OCI-M2 (cell line): ENCODE results near the gene RPL18A.
"Not testable (repeated sequence)": the region's sequence is repeated elsewhere in the genome, so short reads cannot be mapped to it uniquely, and the experiment has no call there.

Source experiments
- DNase-seq: peaks from one replicate; lab custom pipeline; 2025; ENCODE audit not compliant: unreplicated experiment; lab: John Stamatoyannopoulos, UW

The RPL18A gene

GRCh38 chr19:17866312-17866963, 6.7 kb downstream of the RPL18A start:
- DNase-seq: no peak

DNA sequence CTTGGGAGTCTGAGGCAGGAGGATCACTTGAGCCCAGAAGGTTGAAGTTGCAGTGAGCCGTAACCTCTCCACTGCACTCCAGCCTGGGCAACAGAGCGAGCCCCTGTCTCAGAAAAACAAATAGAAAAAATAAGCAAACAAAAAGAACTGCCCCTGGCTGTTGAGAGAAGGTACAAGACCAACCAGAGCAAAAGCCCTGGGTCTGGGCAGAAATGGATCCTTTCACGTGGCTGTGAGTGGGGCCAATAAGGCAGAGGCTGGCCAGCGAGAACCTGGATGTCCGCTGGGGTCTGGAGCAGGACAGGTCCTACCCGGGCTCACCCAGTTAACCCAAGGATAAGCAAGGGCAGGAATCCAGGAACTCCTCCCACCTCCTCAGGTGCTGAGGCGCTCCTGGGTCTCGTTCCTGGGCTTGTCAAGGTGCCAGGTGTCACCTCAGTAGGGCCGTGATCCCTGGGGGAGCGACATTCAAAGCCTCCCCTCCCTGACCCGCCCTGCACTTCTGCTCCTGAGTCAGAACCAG, 7.3 kb downstream of the RPL18A start:
- DNase-seq: no peak

DNA sequence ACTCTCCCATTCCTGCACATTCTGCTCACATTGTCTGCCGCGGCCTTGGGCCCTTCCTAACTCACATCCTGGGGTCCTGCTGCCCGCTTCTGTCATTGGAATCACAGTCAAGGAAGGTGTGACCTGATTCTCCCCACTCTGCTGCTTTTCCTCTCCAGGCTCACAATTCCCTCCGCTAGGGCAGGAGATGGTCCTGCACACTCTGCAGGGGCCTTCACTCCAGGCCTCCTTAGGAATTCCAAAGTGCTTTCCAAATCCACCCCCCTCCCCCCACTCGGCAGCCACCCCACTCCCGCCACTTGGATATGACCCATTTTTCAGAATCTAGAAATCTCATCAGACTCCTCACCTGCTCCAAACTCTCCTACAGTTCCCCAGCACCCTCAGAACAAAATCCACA, 9.0 kb downstream of the RPL18A start:
- no peak for DNase-seq

DNA sequence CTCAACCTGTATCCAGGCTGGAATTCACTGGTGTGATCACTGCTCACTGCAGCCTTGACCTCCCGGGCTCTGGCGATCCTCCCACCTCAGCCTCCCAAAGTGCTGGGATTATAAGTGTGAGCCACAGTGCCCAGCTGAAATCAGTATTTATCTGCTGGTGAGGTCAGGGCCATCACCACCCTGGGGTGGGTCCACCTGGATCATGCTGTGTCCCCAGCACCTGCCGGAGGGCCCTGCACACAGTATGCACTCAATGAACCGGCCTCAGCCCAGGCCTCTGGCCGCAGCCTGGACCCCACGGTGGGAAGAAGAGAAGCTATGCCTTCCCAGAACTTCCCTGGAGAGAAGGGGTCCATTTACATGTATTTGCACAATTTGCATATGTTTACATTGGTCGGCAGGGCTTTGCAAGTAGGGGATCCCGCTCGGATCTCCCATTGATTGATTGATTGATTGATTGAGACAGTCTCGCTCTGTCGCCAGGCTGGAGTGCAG, 9.5 kb downstream of the RPL18A start:
- no peak for DNase-seq

DNA sequence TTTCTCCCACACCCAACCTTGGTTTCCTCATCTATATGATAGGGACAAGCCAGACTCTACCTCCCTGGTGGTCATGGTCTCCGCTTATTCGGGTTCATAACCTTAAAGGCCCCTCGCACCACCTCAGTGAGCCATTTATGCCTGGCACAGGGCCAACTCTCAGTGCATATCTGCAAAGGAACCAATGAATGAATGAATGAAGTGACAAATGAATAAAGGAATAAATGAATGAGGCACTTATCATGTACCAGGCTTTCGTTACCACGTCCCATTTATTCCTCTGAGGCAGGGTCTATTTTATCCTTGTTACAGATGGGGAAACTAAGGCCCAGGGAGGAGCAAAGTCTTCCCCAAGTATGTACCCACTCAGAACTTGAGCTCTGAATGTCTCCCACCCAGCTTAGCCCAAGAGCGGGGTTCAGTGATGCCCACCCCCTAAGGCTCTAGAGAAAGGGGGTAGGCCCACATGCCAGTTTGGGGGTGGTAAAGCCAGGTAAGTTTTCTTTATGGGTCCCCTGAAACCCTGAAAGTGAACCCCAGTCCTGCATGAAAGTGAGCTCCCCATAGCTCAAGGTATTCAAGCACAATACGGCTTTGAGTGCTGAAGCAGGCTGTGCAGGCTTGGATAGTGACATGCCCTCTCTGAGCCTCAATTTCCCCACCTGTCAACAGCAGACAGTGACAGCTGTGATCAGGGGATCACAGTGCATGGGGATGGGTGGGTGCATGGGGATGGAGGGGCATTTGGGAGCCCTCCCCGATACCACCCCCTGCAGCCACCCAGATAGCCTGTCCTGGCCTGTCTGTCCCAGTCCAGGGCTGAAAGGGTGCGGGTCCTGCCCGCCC, 11.5 kb downstream of the RPL18A start:
- DNase-seq: no peak

GRCh38 chr19:17871878-17872250, 12.2 kb downstream of the RPL18A start, which contains the start of gene SLC5A5:
Gene SLC5A5, plus strand, starts transcription at chr19:17871945. Its CDS starts 375 bp downstream, at chr19:17872320.
- no peak for DNase-seq

DNA sequence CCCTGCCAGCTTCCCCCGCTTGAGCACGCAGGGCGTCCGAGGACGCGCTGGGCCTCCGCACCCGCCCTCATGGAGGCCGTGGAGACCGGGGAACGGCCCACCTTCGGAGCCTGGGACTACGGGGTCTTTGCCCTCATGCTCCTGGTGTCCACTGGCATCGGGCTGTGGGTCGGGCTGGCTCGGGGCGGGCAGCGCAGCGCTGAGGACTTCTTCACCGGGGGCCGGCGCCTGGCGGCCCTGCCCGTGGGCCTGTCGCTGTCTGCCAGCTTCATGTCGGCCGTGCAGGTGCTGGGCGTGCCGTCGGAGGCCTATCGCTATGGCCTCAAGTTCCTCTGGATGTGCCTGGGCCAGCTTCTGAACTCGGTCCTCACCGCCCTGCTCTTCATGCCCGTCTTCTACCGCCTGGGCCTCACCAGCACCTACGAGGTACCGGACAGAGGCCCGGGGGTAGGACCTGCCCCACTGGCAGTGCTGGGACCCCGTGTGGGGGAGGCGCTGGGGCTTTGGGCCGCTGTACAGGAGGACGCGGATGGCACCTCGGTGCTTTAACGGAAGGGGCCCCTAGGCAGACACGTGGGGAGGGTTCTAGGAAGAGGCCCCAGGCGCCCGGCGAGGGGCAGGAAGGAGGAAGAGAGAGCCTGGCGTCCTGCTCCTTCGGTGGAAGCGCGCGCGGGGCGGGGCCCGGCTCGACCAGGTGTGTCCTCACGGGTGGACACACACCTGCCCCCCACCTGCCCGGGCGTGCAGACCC, 12.7 kb downstream of the RPL18A start:
- no peak for DNase-seq

- DNase-seq: no peak
Measured at GRCh38 chr19:17873786-17874757, 14.4 kb downstream of the RPL18A start.

- no peak for DNase-seq
Measured at GRCh38 chr19:17874758-17875135, 15.0 kb downstream of the RPL18A start.

GRCh38 chr19:17877696-17878095, 18.0 kb downstream of the RPL18A start:
- DNase-seq: no peak

DNA sequence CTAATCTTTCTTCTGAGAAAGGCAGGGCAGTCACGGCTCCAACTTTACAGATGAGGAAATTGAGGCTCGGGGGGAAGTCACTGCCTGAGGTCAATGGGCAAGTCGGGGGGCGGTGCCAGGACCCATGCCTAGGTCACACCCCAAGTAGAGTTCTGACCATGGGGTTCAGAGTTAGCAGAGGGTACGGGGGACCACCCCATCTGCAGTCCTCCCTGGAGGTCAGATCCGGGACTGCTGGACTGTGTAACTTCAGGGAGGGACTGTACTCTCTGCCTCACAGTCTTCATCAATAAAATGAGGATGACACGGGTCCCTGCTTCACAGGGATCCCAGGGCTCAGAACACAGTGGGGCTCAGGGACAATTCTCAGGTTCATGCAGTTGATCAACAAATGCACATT, 19.8 kb downstream of the RPL18A start:
- DNase-seq: no peak

DNA sequence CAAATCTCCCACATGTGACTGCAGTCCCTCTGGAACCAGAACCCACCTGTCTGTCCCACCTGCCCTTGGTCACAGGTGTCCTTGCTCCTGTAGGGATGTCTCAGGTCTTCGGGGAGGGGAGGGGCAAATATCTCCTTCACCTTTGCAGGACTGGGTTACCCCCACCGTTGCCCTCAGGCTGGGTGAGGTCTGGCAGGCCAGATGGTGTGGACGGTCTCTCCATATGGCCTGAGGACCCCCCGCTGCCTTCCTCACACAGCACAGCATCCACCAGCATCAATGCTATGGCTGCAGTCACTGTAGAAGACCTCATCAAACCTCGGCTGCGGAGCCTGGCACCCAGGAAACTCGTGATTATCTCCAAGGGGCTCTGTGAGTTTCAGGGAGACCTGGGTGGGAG, 22.0 kb downstream of the RPL18A start:
- DNase-seq: no peak

DNA sequence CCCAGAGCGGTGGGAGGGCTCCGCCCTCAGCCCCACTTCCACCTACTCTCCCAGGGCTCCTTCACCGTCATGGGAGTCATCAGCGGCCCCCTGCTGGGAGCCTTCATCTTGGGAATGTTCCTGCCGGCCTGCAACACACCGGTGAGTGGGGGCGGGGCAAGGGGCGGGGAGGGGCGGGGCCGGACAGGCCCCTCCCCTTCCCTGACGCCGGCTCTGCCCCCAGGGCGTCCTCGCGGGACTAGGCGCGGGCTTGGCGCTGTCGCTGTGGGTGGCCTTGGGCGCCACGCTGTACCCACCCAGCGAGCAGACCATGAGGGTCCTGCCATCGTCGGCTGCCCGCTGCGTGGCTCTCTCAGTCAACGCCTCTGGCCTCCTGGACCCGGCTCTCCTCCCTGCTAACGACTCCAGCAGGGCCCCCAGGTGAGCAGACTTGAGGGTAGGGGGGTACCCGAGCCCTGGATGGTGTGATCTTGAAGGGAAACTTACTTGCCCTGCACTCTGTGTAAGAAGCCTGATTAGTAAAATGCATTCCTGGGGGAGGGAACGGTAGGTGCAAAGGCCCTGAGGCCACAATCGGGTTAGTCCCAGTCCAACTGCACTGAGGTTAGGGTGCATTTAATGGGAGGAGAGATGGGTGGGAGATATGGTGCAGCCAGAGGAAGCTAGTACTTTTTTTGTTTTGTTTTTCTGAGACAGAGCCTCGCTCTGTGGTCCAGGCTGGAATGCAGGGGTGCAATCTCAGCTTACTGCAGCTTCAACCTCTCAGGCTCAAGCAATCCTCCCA, 24.1 kb downstream of the RPL18A start:
- DNase-seq: no peak

DNA sequence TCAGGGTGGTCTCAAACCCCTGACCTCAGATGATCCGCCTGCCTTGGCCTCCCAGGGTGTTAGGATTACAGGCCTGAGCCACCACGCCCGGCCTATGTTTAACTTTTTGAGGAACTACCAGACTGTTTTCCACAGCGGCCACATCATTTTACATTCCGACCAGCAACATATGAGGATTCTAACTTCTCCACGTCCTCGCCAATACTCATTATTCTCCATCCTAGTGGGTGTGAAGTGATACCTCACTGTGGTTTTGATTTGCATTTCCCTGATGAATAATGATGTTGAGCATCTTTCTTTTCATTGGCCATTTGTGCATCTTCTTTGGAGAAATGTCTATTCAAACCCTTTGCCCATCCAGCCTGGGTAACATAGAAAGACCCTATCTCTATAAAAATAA, 26.8 kb downstream of the RPL18A start:
- DNase-seq: no peak

GRCh38 chr19:17887221-17887620, 27.5 kb downstream of the RPL18A start:
- not testable (repeated sequence) for DNase-seq

DNA sequence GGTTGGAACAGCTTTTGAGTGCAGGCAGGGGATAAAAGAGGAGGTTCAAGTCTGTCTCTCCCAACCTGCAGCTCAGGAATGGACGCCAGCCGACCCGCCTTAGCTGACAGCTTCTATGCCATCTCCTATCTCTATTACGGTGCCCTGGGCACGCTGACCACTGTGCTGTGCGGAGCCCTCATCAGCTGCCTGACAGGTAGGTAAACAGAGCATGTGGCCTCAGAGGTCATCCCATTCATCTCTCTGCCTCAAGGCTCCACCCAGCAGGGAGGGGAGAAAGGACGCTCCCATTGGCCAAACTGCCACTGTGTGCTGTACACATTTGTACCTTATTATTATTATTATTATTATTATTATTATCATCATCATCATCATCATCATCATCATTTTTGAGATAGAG, 28.6 kb downstream of the RPL18A start:
- DNase-seq: no peak

DNA sequence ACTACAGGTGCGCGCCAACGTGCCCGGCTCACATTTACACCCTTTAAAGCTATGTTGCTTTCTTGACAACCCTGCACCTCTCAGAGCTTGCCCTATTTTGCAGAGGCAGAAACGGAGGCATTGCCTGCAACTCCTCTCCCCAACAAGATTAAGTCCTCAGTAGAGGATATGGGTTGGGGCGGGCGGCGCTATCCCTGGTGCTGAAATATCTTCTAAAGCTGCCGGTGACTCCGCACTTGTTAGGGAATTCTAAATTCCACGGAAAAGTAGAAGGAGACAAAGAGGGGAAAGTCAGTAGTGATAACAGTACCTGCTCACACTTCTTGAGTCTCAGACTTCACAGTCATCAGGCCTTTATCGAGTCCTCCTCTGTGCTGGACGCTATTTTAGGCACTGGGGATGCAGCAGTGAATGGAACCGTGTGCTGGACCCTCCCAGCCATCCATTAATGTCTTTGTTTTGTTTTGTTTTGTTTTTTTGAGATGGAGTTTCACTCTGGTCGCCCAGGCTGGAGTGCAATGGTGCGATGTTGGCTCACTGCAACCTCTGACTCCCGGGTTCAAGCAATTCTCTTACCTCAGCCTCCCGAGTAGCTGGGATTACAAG, 30.0 kb downstream of the RPL18A start:
- DNase-seq: peak; percentile 64

GRCh38 chr19:17893766-17894165, 34.1 kb downstream of the RPL18A start:
- DNase-seq: no peak

GRCh38 chr19:17902701-17903100, 43.0 kb downstream of the RPL18A start:
- DNase-seq: no peak
